IPS DF 4.7 (cell line): ENCODE results near the gene ALDH1L1.

ENCODE experiments used
- DNase-seq: peaks from one replicate; pipeline ENCODE4 v3.0.0-alpha.2; 2013; ENCODE audit warnings: low spot score; ENCODE audit errors: extremely low read depth

Gene ALDH1L1

GRCh38 chr3:126056681-126057500 lies 123.5 kb downstream of the ALDH1L1 start:
- DNase-seq = no peak

DNA sequence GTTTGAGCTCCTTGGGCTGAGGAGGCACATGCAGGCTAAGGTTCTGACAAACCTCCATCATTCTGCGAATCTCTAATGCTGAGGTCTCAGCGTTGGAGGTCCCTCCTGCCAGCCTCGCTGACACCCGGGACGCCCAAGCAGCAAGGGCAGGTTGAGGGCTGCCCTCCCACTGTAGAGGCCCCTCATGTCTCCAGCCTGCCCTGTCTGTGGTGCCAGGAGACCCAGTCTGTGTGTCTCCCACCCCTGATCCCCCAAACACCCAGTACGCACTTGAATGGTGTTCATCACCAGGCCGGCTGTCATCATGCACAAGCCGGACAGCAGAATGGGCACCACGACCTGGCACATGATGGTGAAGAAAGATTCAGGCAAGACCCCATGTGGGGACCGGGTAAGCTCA lies 124.3 kb downstream of the ALDH1L1 start:
- no peak for DNase-seq

DNA sequence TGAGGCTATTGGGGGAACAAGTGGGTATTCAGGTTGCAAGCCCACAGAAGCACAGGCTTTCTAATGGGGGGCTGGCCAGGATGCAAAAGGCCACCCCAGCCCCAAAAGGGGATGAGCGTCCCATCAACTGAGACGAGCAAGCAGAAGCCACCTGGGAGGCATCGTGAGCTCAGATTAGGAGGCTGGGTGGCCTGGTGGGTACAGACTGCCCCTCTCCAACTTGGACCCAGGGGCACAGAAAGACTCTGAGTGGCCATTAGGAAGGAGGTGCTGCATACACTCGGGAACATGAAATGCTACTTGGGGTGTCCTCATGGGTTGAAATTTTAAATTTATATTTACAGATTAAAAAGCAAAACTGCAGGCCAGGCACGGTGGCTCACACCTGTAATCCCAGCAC lies 125.5 kb downstream of the ALDH1L1 start:
- no peak for DNase-seq

- DNase-seq = no peak
Measured at GRCh38 chr3:126053949-126054569, 126.3 kb downstream of the ALDH1L1 start.
